ENCODE measurements around the gene SNAI3.

Gene SNAI3

GRCh38 chr16:88703486-88704309 is 17.4 kb upstream of the SNAI3 start:
- no peak for DNase-seq

DNA sequence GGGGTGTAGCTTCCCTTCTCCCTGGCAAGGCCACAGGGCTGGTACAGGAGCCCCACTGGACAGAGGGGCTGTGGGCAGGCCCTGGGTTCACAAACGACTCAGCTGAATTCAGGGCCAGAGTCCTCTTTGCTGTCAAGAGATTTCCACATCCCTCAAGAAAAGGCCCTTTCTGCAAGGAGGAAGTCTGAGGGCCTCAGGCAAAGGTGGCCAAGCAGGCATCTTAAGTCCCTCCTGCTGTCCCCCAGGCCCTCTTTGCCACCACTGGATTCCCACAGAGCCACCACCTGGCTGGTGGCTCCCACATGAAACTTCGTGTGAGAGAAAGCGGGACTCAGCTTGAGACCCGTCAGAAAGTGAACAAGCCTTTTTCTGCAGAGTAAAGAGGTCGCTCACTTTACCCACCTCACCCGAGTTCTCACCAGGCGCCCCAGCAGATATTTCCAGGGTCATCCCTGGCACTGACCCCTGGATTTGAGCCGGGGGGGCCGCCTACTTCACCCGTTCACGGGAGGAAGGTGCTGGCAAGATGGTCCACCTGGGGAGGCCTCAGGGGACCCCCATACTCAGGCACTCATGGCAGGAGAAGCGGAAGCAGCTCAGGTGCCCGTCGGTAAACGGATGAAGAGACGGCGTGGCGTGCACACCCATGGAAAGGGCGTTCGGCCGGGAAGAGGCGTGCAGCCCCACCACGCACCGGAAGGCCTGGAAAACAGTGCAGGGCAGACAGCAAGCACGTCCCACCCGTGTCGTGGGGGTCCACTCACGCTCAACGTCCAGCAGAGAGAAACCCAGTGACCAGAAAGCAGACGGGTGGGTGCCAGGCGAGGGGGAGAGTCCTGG is 16.3 kb upstream of the SNAI3 start:
- no peak for DNase-seq

DNA sequence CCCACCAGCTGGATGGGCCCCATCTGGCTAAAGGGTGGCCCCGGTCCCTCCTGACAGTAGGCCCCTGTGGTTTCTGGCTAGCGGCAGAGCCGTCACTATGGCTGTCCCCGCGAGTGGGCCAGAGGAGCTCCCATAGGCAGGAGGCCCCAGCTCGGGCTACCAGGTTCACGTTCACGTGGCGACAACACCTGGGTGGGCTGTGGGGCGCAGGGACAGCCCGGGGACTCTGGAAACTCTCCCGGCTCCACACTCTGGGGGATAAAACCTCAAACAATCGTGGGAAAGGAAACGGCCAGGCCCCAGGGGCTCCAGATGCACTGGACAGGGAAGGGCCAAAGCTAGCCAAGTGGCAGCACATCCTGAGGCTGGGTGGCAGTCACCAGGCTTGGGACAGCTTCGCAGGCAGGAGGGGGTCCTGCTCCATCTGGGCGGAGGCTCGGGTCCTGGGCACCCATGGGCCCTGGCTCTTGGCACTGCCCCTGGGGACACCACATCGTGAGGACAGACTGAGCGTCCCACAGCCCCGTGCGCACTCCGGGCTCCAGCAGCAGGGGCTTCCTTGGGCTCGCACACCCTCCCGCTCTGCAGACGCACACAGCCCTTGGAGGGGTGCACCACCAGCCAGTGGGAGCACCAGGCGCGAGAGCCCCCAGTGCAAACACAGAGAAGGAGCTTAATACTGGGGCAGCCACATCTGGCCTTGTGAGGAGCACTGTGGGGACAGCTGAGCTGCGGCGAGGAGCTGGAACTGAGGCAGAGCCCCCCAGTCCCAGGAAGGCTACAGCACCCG is 15.5 kb upstream of the SNAI3 start:
- no peak for DNase-seq

GRCh38 chr16:88700636-88701482 is 14.6 kb upstream of the SNAI3 start:
- no peak for DNase-seq

- DNase-seq: no peak
Measured at GRCh38 chr16:88700322-88700635, 14.0 kb upstream of the SNAI3 start.

- DNase-seq: no peak
Measured at GRCh38 chr16:88699180-88699579, 12.9 kb upstream of the SNAI3 start.

DNA sequence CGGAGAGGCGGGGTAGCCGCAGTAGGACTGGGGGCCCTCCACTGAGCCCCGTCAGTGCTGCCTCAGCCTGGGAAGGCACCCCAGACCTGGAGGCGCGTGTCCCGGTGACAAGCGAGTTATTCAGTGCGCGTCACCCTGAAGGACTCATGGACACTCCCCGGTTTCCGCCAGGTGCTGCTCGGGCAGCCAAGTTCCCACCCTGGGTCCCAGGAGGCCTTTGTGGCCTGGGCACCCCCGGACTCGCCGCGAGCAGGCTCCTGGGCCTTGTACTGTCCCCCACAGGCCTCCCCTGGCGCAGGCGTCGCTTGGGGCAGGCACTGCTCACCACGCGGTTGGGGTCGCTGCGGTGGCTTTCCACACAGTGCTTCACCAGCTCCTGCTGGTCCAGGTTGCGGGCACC is 12.3 kb upstream of the SNAI3 start:
- no peak for DNase-seq

DNA sequence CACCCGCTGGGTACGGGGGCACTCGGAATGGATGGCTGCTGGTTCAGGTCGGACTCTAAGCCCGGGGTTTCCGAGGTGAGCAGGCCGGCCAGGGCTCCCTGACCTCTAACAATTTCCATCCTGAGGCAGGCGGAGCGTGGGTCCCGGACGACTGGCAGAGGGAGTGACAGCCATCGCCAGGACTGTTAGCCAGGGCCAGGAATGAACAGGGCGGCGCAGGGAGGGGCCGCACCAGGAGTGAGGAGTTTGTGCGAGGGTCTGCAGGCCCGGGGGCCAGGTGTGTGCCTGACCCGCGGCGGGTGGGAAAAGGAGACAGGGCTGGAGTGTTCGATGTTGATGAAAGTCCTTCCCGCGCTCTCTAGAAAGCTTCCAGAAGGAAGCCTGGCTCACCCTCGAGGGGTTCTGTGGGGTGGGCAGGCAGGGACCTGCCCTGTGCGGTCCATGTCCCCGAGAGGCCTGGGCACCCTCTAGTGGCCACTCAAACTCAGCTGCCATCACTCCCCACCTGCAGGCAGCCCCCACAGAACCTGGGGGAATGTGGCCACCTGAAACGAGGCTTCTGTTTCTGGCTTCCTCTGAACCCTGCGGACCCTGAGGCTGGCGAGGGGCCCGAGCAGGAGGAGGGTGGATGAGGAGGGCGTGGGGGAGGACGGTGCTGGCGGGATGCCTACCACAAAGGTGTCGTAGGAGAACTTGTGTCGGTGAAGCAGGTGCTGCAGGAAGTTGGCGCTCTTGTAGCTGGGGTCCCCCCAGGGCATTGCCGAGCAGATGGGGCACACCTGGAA is 11.7 kb upstream of the SNAI3 start:
- DNase-seq: no peak

DNA sequence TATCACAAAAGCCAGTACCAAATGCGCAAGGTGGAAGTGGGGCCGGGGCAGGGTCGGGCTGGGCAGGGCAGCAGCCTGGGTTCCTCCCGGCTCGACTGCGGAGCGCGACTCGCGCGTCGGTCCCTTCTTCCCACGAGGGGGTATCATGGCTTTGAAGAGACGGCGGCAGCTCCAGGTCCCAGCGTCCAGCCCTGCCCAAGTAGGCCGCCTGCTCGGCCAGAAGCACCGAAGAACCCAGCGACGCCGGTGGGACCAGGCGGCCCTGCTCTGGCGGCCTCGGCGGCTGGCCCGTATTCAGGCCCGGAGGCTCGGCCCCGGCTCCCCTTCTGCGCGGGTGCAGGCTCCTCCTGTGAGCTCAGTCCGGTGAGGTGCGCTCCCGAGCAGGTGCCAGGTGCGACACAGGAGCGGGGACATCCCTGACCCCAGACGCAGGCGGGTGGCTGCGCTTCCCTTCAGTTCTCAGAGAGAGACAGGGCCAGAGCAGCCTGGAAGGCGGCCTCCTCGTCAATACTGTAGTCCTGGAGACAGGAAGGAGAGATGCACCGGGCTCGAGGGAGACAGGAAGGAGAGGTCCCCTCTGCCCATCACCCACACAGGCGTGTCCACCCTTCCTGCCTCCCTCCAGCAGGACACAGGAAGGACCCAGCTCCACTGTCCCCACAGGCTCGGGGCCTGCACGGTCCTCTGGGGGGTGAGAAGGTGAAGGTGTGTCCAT is 11.0 kb upstream of the SNAI3 start:
- DNase-seq: no peak

- no peak for DNase-seq
Measured at GRCh38 chr16:88696441-88696840, 10.1 kb upstream of the SNAI3 start.

- DNase-seq: no peak
Measured at GRCh38 chr16:88695753-88696152, 9.4 kb upstream of the SNAI3 start.

DNA sequence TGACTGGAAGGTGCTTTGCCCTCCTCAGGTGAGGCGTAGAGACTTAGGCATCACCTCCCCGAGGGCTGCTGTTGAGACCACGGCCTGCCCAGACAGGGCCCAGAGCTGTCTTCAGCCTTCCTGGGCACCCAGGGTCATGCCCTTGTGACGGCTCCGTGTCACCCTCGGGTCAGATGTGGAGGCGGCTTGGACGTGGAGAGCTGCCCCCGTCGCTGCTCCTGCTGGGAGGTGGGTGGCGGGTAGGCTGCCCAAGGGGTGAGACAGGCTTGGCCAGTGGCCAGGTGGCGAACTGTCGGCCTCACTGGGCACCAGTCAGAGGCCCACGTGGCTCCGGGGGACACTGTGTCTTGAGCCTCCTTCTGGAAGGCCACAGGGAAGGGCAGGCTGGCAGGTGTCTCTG is 8.9 kb upstream of the SNAI3 start:
- no peak for DNase-seq

GRCh38 chr16:88694221-88695087 is 8.1 kb upstream of the SNAI3 start:
- DNase-seq: no peak

GRCh38 chr16:88693420-88694177 is 7.3 kb upstream of the SNAI3 start:
- no peak for DNase-seq

DNA sequence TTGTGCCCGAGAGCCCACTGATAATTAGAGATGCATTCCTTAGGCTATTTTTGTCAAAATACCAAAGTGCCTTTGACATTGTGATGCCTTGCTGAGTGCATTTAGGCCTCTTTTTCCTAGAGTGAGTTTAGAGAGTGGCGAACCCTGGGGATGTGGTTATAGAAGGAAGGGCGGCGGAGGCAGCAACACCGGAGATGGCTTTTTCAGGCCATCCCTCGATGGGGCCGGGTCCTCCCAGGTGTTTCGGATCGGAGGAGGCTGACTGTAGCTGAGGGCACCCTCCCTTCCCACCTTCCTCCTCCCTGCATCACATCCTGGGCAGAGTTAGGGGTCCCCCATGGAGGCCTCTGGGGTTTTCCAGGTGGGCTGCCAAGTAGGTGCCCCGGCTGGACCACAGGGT is 6.6 kb upstream of the SNAI3 start:
- no peak for DNase-seq

- DNase-seq: no peak
Measured at GRCh38 chr16:88691924-88692560, 5.7 kb upstream of the SNAI3 start.

DNA sequence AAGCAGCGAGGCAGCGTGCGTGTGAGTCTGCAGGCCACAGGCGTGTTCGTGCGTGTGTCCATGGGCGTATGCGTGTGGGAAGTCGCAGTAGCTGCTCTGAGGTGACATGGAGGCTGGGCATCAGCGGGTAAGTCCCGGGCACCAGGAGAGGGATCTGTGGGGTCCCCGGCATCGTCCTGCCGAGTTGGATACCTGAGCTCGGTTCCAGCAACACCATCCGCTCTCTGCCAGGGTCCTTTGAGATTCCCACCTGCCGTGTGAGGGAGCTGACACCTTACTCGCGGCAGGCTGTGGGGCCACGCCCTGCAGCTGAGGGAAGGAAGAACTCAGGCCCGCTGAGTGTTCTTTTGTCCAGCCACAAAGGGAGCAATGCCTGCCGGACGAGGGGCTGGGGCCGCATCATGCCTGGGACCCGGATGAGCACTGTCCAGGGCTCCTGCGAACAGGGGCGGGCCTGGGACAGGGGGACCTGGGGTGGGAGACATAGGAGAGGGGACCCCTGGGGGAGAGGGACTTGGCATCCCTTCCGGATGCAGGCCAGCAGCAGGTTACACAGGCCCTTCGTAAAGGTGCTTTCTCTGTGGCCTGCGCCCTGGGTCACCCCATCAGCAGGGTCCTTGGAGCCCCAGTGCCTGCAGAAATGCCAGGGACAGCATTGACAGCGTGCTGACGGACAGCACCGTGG is 5.0 kb upstream of the SNAI3 start:
- DNase-seq: no peak
